T-helper 17 cell (primary cell): ENCODE data around the gene NSUN3. TPM values are rescaled to one million over a fixed set of nuclear protein-coding genes. Genes with fewer than 3 reads are reported as not detected.

ENCODE experiments used
- ATAC-seq: fragments of 150-1000 bp; cut with Tn5 transposase; 2 replicates; pipeline ENCODE4 v1.10.0; 2021; ENCODE audit warnings: mild to moderate bottlenecking, moderate library complexity
- DNase-seq, 3 donors: peaks; one replicate each; pipeline versions ENCODE4 v3.0.0 to v3.0.0-alpha.2; 2020 to 2021
- H3K9me3 ChIP-seq: one replicate; pipeline ENCODE4 v1.7.0; 2013; ENCODE audit warnings: low read length, mild to moderate bottlenecking; ENCODE audit not compliant: control insufficient read depth, poor library complexity, severe bottlenecking
- H3K27ac Mint-ChIP-seq: one replicate; pipeline ENCODE4 v1.8.0; 2022; ENCODE audit warnings: mild to moderate bottlenecking, moderate library complexity, mixed read lengths
- H3K27me3 Mint-ChIP-seq: one replicate; pipeline ENCODE4 v1.8.0; 2022; ENCODE audit warnings: mixed read lengths
- H3K36me3 Mint-ChIP-seq: one replicate; pipeline ENCODE4 v1.8.0; 2022; ENCODE audit warnings: low read depth, mixed read lengths
- H3K4me1 Mint-ChIP-seq: one replicate; pipeline ENCODE4 v1.8.0; 2022; ENCODE audit warnings: mild to moderate bottlenecking, mixed read lengths
- H3K4me3 Mint-ChIP-seq: one replicate; pipeline ENCODE4 v1.8.0; 2022; ENCODE audit warnings: mild to moderate bottlenecking, moderate library complexity, mixed read lengths
- total RNA-seq, 4 donors: library from RNA in 2 of 4; stranded (reverse) in 2 of 4; gene quantifications; one replicate each; pipeline ENCODE4 v1.2.3 and lab custom pipeline; 2022 to 2026

The NSUN3 gene
- total RNA-seq, 2 donors from 2014 or later: 16.7 to 18.1 TPM

DNA sequence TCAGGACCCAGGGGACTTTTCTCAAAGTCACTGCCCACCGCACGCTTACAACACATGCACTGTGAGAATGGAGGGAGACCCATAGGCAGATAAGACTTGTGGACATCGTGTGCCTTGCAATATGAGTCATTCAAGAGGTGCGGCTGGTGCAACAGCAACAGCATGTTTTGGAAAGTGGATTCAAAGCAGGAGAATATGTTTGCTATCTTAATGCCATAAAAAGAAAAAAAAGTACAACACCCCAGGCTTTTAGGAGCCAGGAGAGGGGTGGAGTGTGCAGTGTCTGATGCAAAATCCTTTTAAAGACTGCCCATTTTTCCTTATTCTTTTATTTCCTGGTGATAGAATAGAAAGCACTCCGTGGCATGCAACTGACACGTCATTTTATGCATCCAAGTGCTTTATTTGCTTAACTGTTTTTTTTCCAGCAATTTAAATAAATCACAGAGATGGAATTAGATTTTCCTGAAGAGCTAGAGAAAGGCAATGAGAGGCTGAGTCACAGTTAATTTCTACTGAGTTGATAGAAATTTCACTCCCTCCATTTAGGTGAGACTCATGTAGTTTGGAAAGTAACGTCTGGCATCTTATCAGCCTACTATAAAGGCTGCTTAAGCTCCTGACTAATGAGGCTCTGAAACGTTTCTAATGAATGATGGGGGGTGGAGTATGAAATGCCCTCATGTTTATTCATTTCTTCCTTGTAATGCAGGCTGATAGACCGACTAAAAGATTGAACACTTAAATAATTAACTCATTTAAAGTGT lies 96.4 kb downstream of the NSUN3 start:
- H3K36me3 Mint-ChIP-seq: no peaks in the 10 kb centered on the region
- peaks cover 29% of the 10 kb centered on the region for H3K27me3 Mint-ChIP-seq
- DNase-seq (no peak), ATAC-seq (no peak)
- H3K9me3 ChIP-seq: no peaks in the 10 kb centered on the region
- no peak overlapping the region for H3K4me3 Mint-ChIP-seq
- peaks cover 2% of the 10 kb centered on the region for H3K4me1 Mint-ChIP-seq
- no peak overlapping the region for H3K27ac Mint-ChIP-seq

DNA sequence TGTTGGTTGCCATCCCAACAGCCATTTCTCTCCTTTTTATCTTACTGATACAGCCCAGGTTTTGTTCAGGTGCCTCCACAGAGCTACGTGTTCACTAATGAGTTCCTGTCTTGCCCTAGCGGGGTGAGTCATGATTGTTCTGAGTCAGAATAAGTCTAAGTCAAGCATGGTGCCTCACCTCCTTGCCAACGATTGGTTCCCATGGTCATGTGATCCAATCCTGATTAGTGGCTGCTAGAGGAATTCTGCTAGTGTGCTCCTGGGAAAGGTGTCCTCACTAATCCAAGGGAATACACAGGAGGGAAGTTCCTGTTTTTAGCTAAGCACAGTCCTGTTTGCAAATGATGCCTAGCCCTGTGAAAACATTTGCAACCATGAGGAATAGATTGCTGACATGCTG lies 99.8 kb downstream of the NSUN3 start:
- Mint-ChIP-seq H3K4me3 (no peak overlapping the region), H3K27me3 (peaks cover 24% of the 10 kb centered on the region), H3K4me1 (no peaks in the 10 kb centered on the region), H3K27ac (no peak overlapping the region), H3K36me3 (no peaks in the 10 kb centered on the region)
- no peak for ATAC-seq
- H3K9me3 ChIP-seq: no peaks in the 10 kb centered on the region
- no peak for DNase-seq

DNA sequence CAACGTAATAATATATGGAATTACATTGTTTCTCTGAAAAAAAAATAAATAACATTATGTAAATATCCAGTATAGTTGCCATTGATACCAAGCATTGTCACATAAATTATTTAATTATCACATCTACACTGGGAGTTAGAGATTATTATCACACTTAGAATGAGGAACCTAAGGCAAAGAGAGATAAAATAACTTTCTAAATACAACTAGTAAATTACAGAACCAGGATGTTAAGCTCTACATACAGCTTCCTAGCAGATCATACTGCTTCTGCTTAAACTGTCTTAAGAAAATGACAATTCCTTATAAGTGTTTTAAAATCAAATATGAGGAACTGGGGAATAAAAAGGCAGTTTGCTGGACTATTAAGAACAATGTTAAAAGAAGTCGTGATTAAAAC lies 104.5 kb downstream of the NSUN3 start:
- peaks cover 6% of the 10 kb centered on the region for H3K27me3 Mint-ChIP-seq
- H3K9me3 ChIP-seq: no peaks in the 10 kb centered on the region
- no peak overlapping the region for H3K4me3 Mint-ChIP-seq
- DNase-seq (no peak), ATAC-seq (no peak)
- no peak overlapping the region for H3K27ac Mint-ChIP-seq
- no peaks in the 10 kb centered on the region for H3K36me3 Mint-ChIP-seq
- H3K4me1 Mint-ChIP-seq: no peaks in the 10 kb centered on the region

DNA sequence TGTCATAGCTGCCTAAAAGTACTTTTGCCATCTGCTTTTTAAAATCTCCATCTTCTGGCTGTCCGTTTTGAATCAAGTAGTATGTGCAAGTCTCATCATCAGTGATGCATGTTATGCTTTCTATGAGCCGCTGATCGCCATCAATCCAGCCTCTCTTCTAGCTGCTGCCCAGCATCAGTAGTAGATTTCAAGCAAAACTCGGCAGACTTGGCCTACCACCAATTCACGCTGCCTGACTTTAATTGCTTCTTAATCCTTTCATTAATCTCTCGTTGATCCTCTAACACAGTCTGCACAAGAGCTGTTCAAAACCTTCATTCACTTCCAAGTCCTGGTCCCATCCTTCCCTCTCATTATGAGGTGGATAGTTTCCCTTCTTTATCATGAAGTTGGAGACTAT lies 104.9 kb downstream of the NSUN3 start:
- H3K4me1 Mint-ChIP-seq: no peaks in the 10 kb centered on the region
- H3K27ac Mint-ChIP-seq: no peak overlapping the region
- no peaks in the 10 kb centered on the region for H3K36me3 Mint-ChIP-seq
- no peaks in the 10 kb centered on the region for H3K9me3 ChIP-seq
- ATAC-seq: no peak
- no peak overlapping the region for H3K4me3 Mint-ChIP-seq
- DNase-seq: no peak
- peaks cover 1% of the 10 kb centered on the region for H3K27me3 Mint-ChIP-seq

DNA sequence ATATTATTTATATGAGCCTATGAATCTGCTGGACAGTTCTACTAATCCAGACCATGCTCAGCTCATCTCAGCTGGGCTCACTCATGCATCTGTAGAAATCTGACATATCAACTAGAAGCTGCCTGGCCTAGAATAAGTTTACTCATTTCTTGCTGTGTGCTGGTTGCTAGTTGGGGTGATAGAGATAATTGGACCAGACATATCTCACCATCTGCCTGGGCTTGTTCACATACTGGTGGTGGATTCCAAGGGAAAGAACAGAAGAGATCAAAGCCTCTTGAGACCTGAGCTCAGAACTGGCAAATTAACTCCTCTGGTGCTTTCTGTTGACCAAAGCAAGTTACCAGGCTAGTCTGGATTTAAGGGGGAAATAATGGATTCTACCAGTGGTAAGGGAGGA lies 109.1 kb downstream of the NSUN3 start:
- no peaks in the 10 kb centered on the region for H3K36me3 Mint-ChIP-seq
- H3K9me3 ChIP-seq: no peaks in the 10 kb centered on the region
- H3K4me1 Mint-ChIP-seq: no peaks in the 10 kb centered on the region
- no peak for ATAC-seq
- H3K27me3 Mint-ChIP-seq: peaks cover 16% of the 10 kb centered on the region
- no peak overlapping the region for H3K4me3 Mint-ChIP-seq
- H3K27ac Mint-ChIP-seq: no peak overlapping the region
- DNase-seq: no peak

DNA sequence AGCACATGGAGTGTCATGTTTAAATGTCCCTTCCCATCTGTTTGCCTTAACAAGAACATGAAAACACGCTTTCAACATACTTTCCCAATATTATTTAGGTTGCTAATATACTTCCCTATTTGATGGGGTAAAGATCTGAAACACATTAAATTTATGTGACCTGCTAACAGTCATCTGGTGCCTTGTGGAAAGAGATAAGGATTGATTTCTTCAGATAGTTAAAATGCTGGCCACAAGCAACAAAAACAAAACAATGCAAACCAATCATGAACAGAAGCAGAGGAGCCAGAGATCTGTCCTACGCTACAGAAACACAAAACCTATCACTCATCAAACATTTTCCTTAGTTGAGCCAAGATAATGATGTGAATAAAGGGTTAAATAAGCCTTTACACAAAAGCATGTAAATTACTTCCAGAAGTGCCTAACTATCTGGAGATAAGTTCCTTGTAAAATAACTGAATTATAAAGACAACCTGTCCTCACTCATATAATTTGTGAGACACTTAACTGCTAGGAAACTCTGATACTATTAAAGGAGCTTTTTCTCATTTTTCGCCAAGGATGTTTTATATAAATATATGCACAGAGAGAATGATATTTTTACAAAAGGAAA lies 109.9 kb downstream of the NSUN3 start:
- DNase-seq (no peak), ATAC-seq (no peak)
- H3K4me1 Mint-ChIP-seq: no peaks in the 10 kb centered on the region
- H3K4me3 Mint-ChIP-seq: no peak overlapping the region
- H3K27ac Mint-ChIP-seq: no peak overlapping the region
- no peaks in the 10 kb centered on the region for H3K9me3 ChIP-seq
- H3K36me3 Mint-ChIP-seq: no peaks in the 10 kb centered on the region
- peaks cover 16% of the 10 kb centered on the region for H3K27me3 Mint-ChIP-seq

DNA sequence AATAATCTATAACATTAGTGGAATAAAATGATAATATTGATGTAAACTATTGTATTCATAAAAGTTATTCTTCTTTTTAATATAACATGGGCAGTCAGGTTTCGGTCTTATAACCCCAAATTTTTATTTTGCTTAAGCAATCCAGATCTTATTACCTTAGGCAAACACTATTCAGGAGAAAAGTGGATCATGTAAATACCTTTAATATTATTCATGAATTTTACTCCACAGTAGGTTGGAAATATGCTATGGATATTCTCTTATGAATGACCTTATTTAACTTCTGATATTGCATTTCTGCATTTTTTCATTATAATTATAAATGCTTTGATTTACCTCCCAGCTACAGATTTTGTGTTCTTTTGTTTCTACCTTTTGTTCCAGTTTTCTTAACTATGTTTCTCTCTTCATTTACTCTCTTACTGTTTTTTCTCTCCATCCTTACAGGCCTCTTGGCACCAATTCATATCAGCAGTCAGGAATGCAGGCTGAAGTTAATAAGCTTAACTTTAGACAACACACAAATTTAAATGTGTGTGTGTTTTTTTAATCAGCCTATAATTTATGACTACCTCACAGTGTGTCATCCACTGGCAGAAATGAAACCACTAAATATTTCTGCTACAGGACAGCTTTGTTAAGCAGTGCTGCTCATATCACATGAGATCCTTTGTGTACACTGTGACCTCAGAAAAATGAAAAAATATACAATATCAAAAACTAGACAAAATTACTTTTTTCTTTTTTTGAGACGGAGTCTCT lies 111.0 kb downstream of the NSUN3 start:
- Mint-ChIP-seq H3K36me3 (no peaks in the 10 kb centered on the region), H3K4me3 (no peak overlapping the region), H3K27me3 (peaks cover 21% of the 10 kb centered on the region), H3K27ac (no peak overlapping the region), H3K4me1 (no peaks in the 10 kb centered on the region)
- ATAC-seq (no peak), DNase-seq (no peak)
- H3K9me3 ChIP-seq: no peaks in the 10 kb centered on the region

DNA sequence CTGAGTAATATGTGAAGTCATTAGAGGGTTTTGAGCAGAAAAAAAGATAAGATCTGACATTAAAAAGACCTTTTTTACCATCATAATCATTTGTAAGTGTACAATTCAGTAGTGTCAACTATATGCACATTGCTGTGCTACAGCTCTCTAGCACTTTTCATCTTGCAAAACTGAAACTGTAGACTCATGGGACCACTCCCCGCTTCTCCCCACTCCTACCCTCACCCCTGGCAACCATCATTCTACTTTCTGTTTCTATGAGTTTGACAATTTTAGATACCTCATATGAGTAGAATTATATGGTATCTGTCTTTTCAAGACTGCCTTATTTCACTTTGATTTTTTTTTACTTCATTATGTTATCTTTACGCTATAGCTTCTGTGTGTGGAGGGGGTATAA lies 112.8 kb downstream of the NSUN3 start:
- no peak overlapping the region for H3K27ac Mint-ChIP-seq
- peaks cover 25% of the 10 kb centered on the region for H3K27me3 Mint-ChIP-seq
- H3K4me1 Mint-ChIP-seq: no peaks in the 10 kb centered on the region
- DNase-seq: no peak
- no peak for ATAC-seq
- H3K4me3 Mint-ChIP-seq: no peak overlapping the region
- H3K9me3 ChIP-seq: no peaks in the 10 kb centered on the region
- H3K36me3 Mint-ChIP-seq: no peaks in the 10 kb centered on the region

DNA sequence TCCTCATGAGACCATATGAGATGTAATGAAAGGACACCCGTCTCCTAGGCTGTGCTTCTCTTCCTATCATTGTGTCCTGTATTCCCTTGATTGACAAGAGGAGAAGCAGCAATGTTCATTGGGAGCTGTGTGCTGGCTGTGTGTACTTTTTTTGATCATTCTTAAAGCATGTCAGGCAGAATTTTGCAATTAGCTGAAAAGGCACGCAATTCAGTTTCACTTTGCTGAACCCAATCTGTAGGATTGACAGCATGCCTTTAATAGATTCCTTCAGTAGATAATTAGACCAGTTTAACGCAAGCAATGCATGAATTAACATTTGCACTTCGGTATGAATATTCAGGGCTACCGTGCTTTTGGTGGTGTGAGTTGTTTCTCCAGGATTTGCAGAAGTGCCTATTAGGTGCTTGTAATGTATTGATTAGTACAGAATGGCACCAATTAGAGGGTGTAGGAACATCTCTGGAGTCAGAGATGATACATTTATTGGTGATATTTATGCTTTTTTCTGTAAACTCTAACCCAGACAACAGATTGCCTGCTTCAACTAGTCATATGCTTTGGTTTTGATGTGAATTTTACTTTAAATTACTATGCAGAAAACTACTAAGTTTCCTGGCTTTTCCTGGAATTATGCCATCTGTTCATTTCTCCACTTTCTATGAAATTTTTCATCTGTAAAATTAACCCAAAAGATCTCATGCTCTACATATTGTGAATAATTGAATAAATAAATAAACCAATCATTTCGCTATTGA lies 114.3 kb downstream of the NSUN3 start:
- Mint-ChIP-seq H3K27ac (no peak overlapping the region), H3K4me3 (no peak overlapping the region), H3K27me3 (peaks cover 30% of the 10 kb centered on the region), H3K4me1 (no peaks in the 10 kb centered on the region), H3K36me3 (no peaks in the 10 kb centered on the region)
- no peak for ATAC-seq
- H3K9me3 ChIP-seq: no peaks in the 10 kb centered on the region
- no peak for DNase-seq

Other genes with a start within 250 kb of the NSUN3 start
- gene PROS1, start 89.2 kb upstream of the NSUN3 start, total RNA-seq: 1 to 10 TPM in 1 of 2 donors, under 1 TPM in 1; 0.65 to 7.4 TPM
- gene ARL13B, start 82.9 kb upstream of the NSUN3 start, total RNA-seq: 10 to 100 TPM in 1 of 2 donors, 1 to 10 TPM in 1; 5.9 to 11.0 TPM
- not detected for gene STX19, start 34.5 kb upstream of the NSUN3 start, total RNA-seq
- gene DHFR2, start 145 bp upstream of the NSUN3 start, total RNA-seq: 1 to 10 TPM; 2.4 to 2.6 TPM